HG03103 (cell line): Measurements from ENCODE around the gene LARP6.
"Not testable (repeated sequence)": the region's sequence is repeated elsewhere in the genome, so short reads cannot be mapped to it uniquely, and the experiment has no call there.

ENCODE experiments used
- ATAC-seq: cut with Tn5 transposase; IDR thresholded peaks from one replicate; pipeline ENCODE4 v1.9.1; 2021; ENCODE audit warnings: low read depth; ENCODE audit not compliant: unreplicated experiment

The LARP6 gene

DNA sequence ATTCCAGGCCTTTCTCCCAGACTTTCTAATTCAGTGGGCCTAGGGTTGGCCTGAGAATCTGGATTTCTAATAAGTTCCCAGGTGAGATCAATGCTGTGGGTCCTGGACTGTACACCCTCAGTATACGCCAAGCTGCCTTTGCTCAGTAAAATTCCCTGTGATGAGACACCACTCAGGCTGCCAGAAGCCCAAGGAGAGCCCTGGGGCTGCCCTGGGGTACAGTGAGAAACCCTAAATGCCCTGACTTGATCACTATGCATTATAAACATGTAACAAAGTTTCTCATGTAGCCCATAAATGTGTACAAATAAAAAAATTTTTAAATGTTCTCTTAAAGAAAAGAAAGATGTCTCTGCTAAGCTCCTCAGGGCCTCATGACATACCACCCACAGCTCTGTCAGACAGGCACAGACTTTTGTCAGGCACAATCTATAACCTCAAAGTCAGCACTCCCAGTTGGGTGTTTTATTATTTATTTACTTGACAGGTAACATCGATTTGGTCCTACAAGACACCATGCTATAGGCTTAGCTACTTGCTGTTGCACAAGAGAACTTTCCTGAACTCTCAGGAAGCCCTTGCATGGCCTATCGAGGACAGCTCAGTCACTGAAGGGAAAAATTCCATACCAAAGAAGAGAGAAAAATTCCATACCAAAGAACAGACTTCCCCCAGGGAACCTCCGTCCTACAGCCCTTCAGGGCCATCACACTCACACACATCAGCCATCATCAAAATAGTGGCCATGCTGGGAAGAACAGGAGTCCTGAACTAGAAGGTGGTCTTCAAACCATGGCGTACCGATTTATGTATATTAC lies 22.7 kb downstream of the LARP6 start:
- no peak for ATAC-seq

GRCh38 chr15:70830615-70831014 lies 23.3 kb downstream of the LARP6 start:
- no peak for ATAC-seq

- no peak for ATAC-seq
Measured at GRCh38 chr15:70829371-70830166, 24.4 kb downstream of the LARP6 start.

GRCh38 chr15:70827721-70828120 lies 26.2 kb downstream of the LARP6 start:
- ATAC-seq, result no peak

DNA sequence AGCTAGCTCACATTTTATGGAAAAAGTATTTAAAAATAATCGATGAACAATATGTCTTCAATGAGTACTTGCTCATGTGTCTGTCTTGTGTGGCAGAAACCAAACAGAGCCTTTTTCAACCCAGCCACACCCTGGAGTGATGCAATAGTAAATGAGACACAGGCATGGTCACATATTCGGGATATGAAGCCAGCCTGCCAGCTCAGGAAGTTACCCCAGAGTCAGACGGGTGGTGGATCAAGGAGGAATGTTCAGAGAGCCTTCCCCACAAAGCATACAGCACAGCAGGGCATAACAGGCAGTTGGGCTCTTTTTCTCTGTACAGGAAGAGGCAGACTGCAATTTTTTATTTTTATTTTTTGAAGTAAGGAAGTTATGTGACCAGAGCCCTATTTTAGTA lies 27.3 kb downstream of the LARP6 start:
- ATAC-seq, result no peak

- no peak for ATAC-seq
Measured at GRCh38 chr15:70825841-70826240, 28.1 kb downstream of the LARP6 start.

DNA sequence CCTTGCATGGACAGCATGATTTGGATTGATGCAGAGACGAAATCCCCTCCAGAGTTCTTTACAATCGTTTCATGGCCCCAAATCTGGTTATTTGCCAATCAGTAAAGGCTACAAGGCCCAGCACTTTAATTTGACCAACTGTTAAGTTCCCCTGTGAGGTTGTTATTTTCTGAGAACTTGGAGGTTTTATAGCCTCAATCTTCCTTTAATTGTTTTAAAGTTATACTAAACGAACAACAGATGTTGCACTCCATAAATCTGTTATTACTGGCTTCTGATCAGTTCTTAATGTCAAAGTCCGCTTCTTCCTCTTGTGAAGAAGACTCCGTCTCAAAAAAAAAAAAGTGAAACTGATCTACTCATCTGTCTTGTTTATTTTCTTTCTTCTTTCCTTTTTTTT lies 30.8 kb downstream of the LARP6 start:
- no peak for ATAC-seq

DNA sequence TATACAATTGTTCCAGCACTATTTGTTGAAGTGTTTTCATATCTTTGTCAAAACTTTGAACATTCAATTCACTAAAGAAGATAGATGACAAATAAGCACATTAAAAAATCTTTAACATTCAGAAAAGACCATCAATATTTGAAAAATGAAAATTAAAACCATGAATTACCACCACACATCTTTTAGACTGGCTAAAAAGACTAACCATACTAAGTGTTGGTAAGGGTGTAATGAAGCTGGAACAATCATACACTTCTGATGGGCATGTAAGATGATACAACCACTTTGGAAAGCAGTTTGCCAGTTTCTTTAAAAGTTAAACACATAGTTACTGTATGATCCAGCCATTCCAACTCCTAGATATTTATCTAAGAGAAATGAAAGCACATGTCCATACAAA lies 33.7 kb downstream of the LARP6 start:
- ATAC-seq, result no peak

DNA sequence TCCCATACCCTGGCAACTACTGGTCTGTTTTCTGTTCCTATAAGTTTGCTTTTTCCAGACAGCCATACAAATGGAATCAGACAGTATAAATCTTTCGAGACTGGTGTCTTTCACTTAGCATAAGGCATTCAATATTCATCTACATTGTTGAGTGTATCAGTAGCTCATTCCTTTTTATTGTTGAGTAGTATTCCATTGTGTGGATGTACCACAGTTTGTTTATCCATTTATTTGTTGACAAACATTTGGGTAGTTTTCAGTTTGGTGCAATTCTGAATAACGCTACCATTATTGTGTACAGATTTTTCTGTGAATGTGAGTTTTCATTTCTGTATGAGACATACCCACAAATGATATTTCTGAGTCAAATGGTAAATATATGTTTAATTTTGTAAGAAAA lies 35.4 kb downstream of the LARP6 start:
- no peak for ATAC-seq

- no peak for ATAC-seq
Measured at GRCh38 chr15:70817266-70817665, 36.7 kb downstream of the LARP6 start.

DNA sequence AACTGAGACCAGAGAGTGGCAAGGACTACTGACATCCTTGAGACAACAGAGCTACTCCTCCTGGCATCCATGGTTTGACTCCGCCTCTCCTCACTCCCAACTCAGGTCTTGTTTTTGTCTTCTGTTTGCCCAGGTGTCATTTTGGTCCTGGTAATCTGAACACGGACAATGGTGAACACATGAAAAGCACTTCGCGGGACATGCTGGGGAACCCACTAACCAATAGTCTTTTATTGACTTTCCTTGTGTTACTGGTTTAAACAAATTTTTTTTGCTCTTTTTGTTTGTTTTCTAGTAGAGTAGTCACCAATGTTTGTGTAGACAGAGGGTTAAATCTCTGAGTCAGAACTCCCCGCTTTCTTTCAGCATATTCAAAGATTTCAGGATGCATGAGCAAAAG lies 38.4 kb downstream of the LARP6 start:
- ATAC-seq, result no peak

GRCh38 chr15:70815011-70815410 lies 38.9 kb downstream of the LARP6 start:
- ATAC-seq, result not testable (repeated sequence)

DNA sequence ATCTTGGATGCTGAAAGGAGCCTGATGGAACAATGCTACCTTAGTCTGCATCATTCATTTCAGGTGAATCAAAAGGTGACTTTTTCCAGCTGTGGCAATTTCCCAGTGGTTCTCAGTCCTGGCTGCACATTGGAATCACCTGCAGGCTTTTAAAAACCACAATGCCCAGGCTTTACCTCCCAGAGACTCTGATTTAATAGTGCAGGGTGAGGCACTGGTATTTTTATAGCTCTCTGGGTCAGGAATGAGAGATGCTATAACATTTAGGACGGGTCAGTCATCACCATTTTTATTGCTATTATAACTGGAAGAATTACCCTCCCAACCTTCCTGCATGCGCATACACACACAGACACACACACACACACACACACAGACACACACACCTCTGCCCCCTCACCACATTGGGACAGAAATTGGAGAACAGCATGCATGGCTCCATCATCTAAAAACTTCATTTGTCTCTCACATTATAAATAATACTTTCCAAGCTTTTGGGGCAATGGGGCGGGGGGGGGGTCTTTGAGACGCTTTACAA lies 41.1 kb downstream of the LARP6 start:
- no peak for ATAC-seq

DNA sequence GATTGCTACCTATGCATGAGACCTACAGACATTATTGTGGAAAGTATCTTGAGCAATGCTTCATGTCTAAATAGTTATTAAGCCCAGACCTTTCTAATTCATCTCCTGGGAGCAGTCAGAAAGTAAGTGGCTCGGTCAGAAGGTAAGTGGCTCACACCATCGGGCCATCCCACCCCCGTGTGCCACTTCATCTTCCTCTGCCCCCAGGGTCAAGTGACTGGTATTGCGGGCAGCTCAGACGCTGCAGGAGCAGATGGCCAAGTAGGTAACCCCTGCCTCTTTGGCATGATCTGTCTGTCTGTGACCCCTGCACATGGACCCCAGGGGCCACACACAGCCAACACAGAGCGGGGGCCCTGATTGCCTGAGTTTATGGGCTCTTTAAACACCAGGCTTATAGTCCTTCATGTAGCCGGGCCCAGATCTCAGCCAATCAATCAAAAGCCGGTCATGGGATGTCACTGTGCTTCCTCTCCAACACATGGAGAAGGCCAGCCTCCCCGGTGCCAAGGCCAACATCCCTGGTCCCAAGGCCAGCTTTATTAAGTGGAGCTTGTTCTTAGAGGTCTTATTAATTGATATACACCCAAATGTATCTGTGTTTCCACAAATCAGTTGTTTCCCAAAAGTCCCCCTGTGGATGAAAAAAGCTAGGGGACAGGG lies 42.9 kb downstream of the LARP6 start:
- no peak for ATAC-seq

- ATAC-seq, result no peak
Measured at GRCh38 chr15:70806992-70807712, 46.8 kb downstream of the LARP6 start.

- ATAC-seq, result not testable (repeated sequence)
Measured at GRCh38 chr15:70804388-70804787, 49.6 kb downstream of the LARP6 start.

GRCh38 chr15:70802629-70803028 lies 51.3 kb downstream of the LARP6 start:
- no peak for ATAC-seq

GRCh38 chr15:70801109-70801508 lies 52.8 kb downstream of the LARP6 start:
- ATAC-seq, result no peak

DNA sequence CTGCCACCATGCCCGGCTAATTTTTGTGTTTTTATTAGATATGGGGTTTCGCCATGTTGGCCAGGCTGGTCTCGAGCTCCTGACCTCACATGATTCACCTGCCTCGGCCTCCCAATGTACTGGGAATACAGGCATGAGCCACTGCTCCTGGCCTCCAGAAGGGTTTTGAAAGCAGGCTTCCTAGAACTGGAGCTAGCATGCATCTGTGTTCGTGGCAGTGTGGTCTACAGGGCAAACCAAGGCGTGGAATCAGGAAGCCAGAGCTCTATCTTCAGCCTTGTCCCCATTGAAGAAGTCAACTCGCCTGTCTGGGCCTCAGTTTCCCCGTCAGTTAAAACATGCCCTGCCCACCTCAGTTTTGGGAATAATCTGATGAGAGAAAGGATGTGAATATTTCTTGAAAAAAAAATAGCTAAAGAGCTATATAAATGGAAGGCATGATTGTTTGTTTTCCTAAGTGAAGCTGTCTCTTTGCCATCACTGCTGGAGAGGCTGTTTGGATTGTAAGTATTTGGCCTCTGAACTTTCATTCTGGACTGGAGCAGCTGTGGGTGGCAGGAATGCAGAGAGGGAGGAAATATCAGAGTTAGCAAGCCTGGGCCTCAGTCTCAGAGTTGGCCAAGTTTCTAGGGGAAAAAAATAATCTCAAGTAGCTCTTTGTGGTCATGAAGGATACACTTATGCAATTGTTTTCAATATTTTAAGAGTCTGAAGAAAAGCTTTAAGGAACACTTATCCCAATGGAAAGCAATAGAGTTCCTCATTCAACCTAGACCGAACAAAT lies 54.1 kb downstream of the LARP6 start:
- ATAC-seq, result no peak

GRCh38 chr15:70797464-70797863 lies 56.5 kb downstream of the LARP6 start:
- ATAC-seq, result no peak
